K562 (cell line): Measurements from ENCODE around the gene CPZ. TPM values are rescaled to one million over a fixed set of nuclear protein-coding genes. Genes with fewer than 3 reads are reported as not detected.

Experiments used
- ATAC-seq: fragments of 200-7000 bp; cut with Tn5 transposase; 3 replicates; pipeline ENCODE4 v1.9.1; 2020; ENCODE audit warnings: moderate library complexity
- BruUV-seq: library from RNA; stranded (reverse); fragments of 400-500 nt; replicated peaks from 2 replicates; lab custom pipeline; 2021; lab: Mats Ljungman, UMichigan
- CTCF ChIA-PET: fragments of 300-600 bp; formaldehyde crosslinking; extraction: SDS; loops from one replicate; lab custom pipeline; 2021; ENCODE audit warnings: low intra/inter-chr PET ratio; lab: Yijun Ruan, JAX
- POLR2A ChIA-PET: fragments of 300-600, 350-650 bp; sonication (Branson Sonifier 250); formaldehyde crosslinking; extraction: SDS; loops from one replicate; lab custom pipeline; 2021; ENCODE audit warnings: antibody characterized with exemption, inconsistent platforms; lab: Yijun Ruan, JAX
- DNase-seq, 4 experiments: peaks; one replicate each; pipeline versions ENCODE4 v3.0.0 to v3.0.0-alpha.2; 2011 to 2018; ENCODE audit warnings: low spot score in 3 of 4, mixed read lengths in 3 of 4; ENCODE audit errors: extremely low read depth in 1 of 4
- FAIRE-seq: peaks from 2 replicates; lab custom pipeline; 2011; peaks lifted over from hg19 to GRCh38; lab: Jason Lieb, UNC
- H2AFZ ChIP-seq: 2 replicates; pipeline ENCODE4 v1.6.0; 2011; ENCODE audit warnings: low read depth, low read length, control low read depth, inconsistent platforms
- H3K27ac ChIP-seq: fragments of 200-600 bp; 3 replicates; pipeline ENCODE4 v1.8.0; 2011; ENCODE audit warnings: low read depth, mild to moderate bottlenecking, control low read depth, inconsistent platforms, low read length, moderate library complexity, mixed read lengths; ENCODE audit errors: extremely low read depth
- H3K27me3 ChIP-seq, 2 experiments: fragments of 300-600 bp in 1 of 2; 2 replicates in 1 of 2; 3 replicates in 1 of 2; pipeline versions ENCODE4 v1.6.0 to v1.8.0; 2011; ENCODE audit warnings: inconsistent platforms in 2 of 2, low read length in 2 of 2, mild to moderate bottlenecking in 1 of 2, mixed read lengths in 1 of 2, moderate library complexity in 1 of 2; ENCODE audit not compliant: control insufficient read depth in 2 of 2, insufficient read depth in 2 of 2
- H3K36me3 ChIP-seq: fragments of 300-600 bp; 3 replicates; pipeline ENCODE4 v1.8.0; 2011; ENCODE audit warnings: mild to moderate bottlenecking, low read length, inconsistent platforms; ENCODE audit not compliant: control insufficient read depth, insufficient read depth
- H3K4me1 ChIP-seq, 2 experiments: fragments of 200-600 bp in 1 of 2; replicated peaks in 1 of 2; 2 replicates in 1 of 2; 3 replicates in 1 of 2; pipeline versions ENCODE4 v1.5.1 to v1.8.0; 2011; ENCODE audit warnings: inconsistent platforms in 2 of 2, low read length in 2 of 2, mild to moderate bottlenecking in 1 of 2, mixed read lengths in 1 of 2, moderate library complexity in 1 of 2; ENCODE audit not compliant: control insufficient read depth in 2 of 2, insufficient read depth in 2 of 2
- H3K4me2 ChIP-seq: 2 replicates; pipeline ENCODE4 v1.6.1; 2011; ENCODE audit warnings: low read length, control low read depth, inconsistent platforms, mixed read lengths; ENCODE audit not compliant: insufficient read depth
- H3K4me3 ChIP-seq: fragments of 200-600 bp; sonication (generic), shearing (Covaris generic); 2 replicates; pipeline ENCODE4 v1.5.1; 2016; ENCODE audit warnings: control low read depth, inconsistent platforms
- H3K79me2 ChIP-seq: fragments of 200-600 bp; 3 replicates; pipeline ENCODE4 v1.8.0; 2011; ENCODE audit warnings: low read length, inconsistent platforms; ENCODE audit not compliant: control insufficient read depth, insufficient read depth
- H3K9ac ChIP-seq, 2 experiments: 2 replicates each; pipeline versions ENCODE4 v1.6.0 to v1.6.1; 2011; ENCODE audit warnings: low read depth in 2 of 2, low read length in 2 of 2, control low read depth in 1 of 2, inconsistent platforms in 1 of 2, mild to moderate bottlenecking in 1 of 2, mixed read lengths in 1 of 2; ENCODE audit not compliant: insufficient read depth in 1 of 2
- H3K9me1 ChIP-seq: one replicate; pipeline ENCODE4 v1.6.0; 2011; ENCODE audit warnings: inconsistent platforms, mild to moderate bottlenecking, low read length, moderate library complexity; ENCODE audit not compliant: control insufficient read depth, insufficient read depth
- H3K9me3 ChIP-seq: replicated peaks from 2 replicates; pipeline ENCODE4 v1.5.1; 2011; ENCODE audit warnings: low read depth, low read length, inconsistent platforms; ENCODE audit not compliant: control insufficient read depth, insufficient read depth
- H4K20me1 ChIP-seq: replicated peaks from 2 replicates; pipeline ENCODE4 v1.6.1; 2011; ENCODE audit warnings: low read length, inconsistent platforms, mixed read lengths; ENCODE audit not compliant: control insufficient read depth, insufficient read depth
- BDP1 ChIP-seq: IDR thresholded peaks from 3 replicates; pipeline ENCODE4 v1.6.1; 2011; ENCODE audit not compliant: insufficient read length, insufficient read depth
- CXXC5 ChIP-seq: fragments of 250-450 bp; sonication (Bioruptor Pico); IDR thresholded peaks from 2 replicates; pipeline ENCODE4 v1.8.0; 2022; ENCODE audit warnings: inconsistent platforms, mild to moderate bottlenecking, moderate library complexity
- E2F3 ChIP-seq: fragments of 250-450 bp; sonication (Bioruptor Pico); IDR thresholded peaks from 2 replicates; pipeline ENCODE4 v1.4.0; 2020; ENCODE audit warnings: mild to moderate bottlenecking
- ELF1 ChIP-seq: fragments of 200-800 bp; sonication (Bioruptor generic); IDR thresholded peaks from 2 replicates; pipeline ENCODE4 v1.6.1; 2016; ENCODE audit warnings: missing genetic modification characterization, missing compliant biosample characterization
- ESRRA ChIP-seq: fragments of 450-650 bp; IDR thresholded peaks from 2 replicates; pipeline ENCODE4 v1.6.1; 2014; ENCODE audit warnings: low read depth, mild to moderate bottlenecking, moderate library complexity, borderline replicate concordance
- FOXK2 ChIP-seq, 2 experiments: fragments of 450-650 bp; IDR thresholded peaks in 1 of 2; conservative IDR thresholded peaks in 1 of 2; 2 replicates each; pipeline ENCODE4 v1.6.1; 2016; ENCODE audit warnings: low read depth in 2 of 2, mild to moderate bottlenecking in 1 of 2
- HMGXB4 ChIP-seq: sonication (generic); formaldehyde crosslinking; IDR thresholded peaks from 2 replicates; pipeline ENCODE4 v1.8.1; 2023; ENCODE audit warnings: mild to moderate bottlenecking, missing genetic modification reagents
- ILF3 ChIP-seq: fragments of 450-650 bp; IDR thresholded peaks from 2 replicates; pipeline ENCODE4 v1.6.1; 2018; ENCODE audit warnings: antibody characterized with exemption, mild to moderate bottlenecking, moderate library complexity, borderline replicate concordance
- NCOR1 ChIP-seq: fragments of 450-650 bp; IDR thresholded peaks from 2 replicates; pipeline ENCODE4 v1.6.1; 2016; ENCODE audit warnings: mild to moderate bottlenecking, moderate library complexity
- RBFOX2 ChIP-seq: fragments of 200-400 bp; formaldehyde crosslinking; IDR thresholded peaks from 2 replicates; pipeline ENCODE4 v1.6.1; 2017; ENCODE audit warnings: low read depth, mild to moderate bottlenecking, low read length, moderate library complexity
- ZNF24 ChIP-seq: fragments of 450-650 bp; IDR thresholded peaks from 2 replicates; pipeline ENCODE4 v1.6.1; 2016
- ZNF449 ChIP-seq: fragments of 250-450 bp; sonication (Bioruptor Pico); IDR thresholded peaks from 2 replicates; pipeline ENCODE4 v1.8.0; 2022; ENCODE audit warnings: moderate library complexity, mild to moderate bottlenecking, inconsistent platforms
- ZNF586 ChIP-seq: fragments of 450-650 bp; formaldehyde crosslinking; conservative IDR thresholded peaks from 2 replicates; pipeline ENCODE4 v1.4.0; 2020; ENCODE audit warnings: mild to moderate bottlenecking, moderate library complexity
- WGBS: fragments of 100-300 bp; shearing (Covaris generic); methylation state at CpG from one replicate; pipeline ENCODE4 v1.1.6; 2016; ENCODE audit warnings: low coverage, mixed read lengths; ENCODE audit not compliant: insufficient coverage; ENCODE audit errors: missing lambda C conversion rate; 5-methylcytosine and 5-hydroxymethylcytosine counted together
- in situ Hi-C: fragments of 300-500 bp; cut with MboI; formaldehyde crosslinking; loops from 4 replicates; pipeline ENCODE4 v1.15.0; 2018; ENCODE audit warnings: inconsistent platforms, mixed read lengths
- intact Hi-C: fragments of 100-400 bp; cut with micrococcal nuclease; formaldehyde crosslinking; loops from 2 replicates; pipeline ENCODE4 v1.14.2; 2022
- polyA plus RNA-seq, 8 experiments: library from polyadenylated mRNA; depleted of rRNA in 4 of 8; stranded (reverse) in 5 of 8; unstranded in 3 of 8; fragments of >200 nt; fragmentation: Nextera tagmentation in 2 of 8; fragmentation: Illumina TruSeq in 1 of 8; extraction: Ambion mirVana in 2 of 8; extraction: Trizol in 1 of 8; gene quantifications; 2 replicates each; pipeline versions ENCODE4 v1.2.1 to v1.2.3, GENCODE V29; 2011 to 2014; ENCODE audit warnings: inconsistent platforms in 1 of 8, missing spikeins in 1 of 8
- total RNA-seq, 7 experiments: library from RNA; depleted of rRNA in 6 of 7; stranded (reverse); fragments of >200 nt in 6 of 7; fragmentation: Illumina TruSeq in 2 of 7; extraction: Trizol in 2 of 7; gene quantifications; 2 replicates each; pipeline versions ENCODE4 v1.2.1 to v1.2.3, GENCODE V29; 2011 to 2021; ENCODE audit warnings: low replicate concordance in 1 of 7

Gene CPZ
- total and polyA plus RNA-seq, 9 of the 15 experiments (the other 6 are each of a cell fraction or from before 2014, with no cell fraction given): 0.06 to 2.2 (median 1.2) TPM; not detected in 1

- no peak overlapping the region for H3K27ac ChIP-seq
- no peak overlapping the region; a peak in 1 of 4 replicates for H3K9ac ChIP-seq
- no peaks in the 10 kb centered on the region for H3K79me2 ChIP-seq
- no peaks in the 10 kb centered on the region for H3K9me3 ChIP-seq
- peaks cover 21 to 23% of the 10 kb centered on the region in 2 experiments for H3K4me1 ChIP-seq
- H3K4me2 ChIP-seq: no peak overlapping the region
- ChIA-PET POLR2A (interaction anchor here (0.7 to 2.0 kb wide), 2 partner anchors 9 to 40 kb away, joined by 3 to 6 read pairs; partner anchors contain the start of gene CPZ), CTCF (no interaction called here)
- no peak overlapping the region for H3K4me3 ChIP-seq
- no peaks in the 10 kb centered on the region for H3K36me3 ChIP-seq
- BruUV-seq: no TSS peak
- FAIRE-seq (no peak), ATAC-seq (no peak), DNase-seq (no peak)
- TF ChIP-seq BDP1 (no peak), ZNF24 (0 out of 2 replicates have a peak, but pooled peaks have one; percentile 53)
- no peaks in the 10 kb centered on the region; the same call in 1 of the 2 replicates for H4K20me1 ChIP-seq
- no peak overlapping the region for H2AFZ ChIP-seq
- H3K9me1 ChIP-seq: no peaks in the 10 kb centered on the region
- 13% methylated on average over 8 of the region's 8 CpGs for WGBS
- no peaks in the 10 kb centered on the region; a peak in 2 of 5 replicates for H3K27me3 ChIP-seq
- intact Hi-C loops: no loop called here
- in situ Hi-C loops: no loop called here
Measured at GRCh38 chr4:8552581-8553205, 39.9 kb upstream of the CPZ start.

- Histone ChIP-seq H3K36me3 (no peaks in the 10 kb centered on the region), H4K20me1 (no peaks in the 10 kb centered on the region; the same call in 1 of the 2 replicates), H3K9me3 (no peaks in the 10 kb centered on the region), H3K4me1 (peaks cover 16 to 18% of the 10 kb centered on the region in 2 experiments), H3K4me2 (no peak overlapping the region), H3K79me2 (no peaks in the 10 kb centered on the region), H3K27ac (no peak overlapping the region), H3K27me3 (peaks cover 0 to 5% of the 10 kb centered on the region in 2 experiments; a peak in 3 of 5 replicates), H3K9me1 (no peaks in the 10 kb centered on the region), H3K4me3 (no peak overlapping the region), H3K9ac (no peak overlapping the region; a peak in 1 of 4 replicates), H2AFZ (no peak overlapping the region)
- no peak for ATAC-seq
- in situ Hi-C loops (no loop called here), intact Hi-C loops (no loop called here)
- no TSS peak for BruUV-seq
- 23% methylated on average over 8 of the region's 8 CpGs for WGBS
- ChIA-PET POLR2A (interaction anchor here (0.7 to 2.0 kb wide), 2 partner anchors 8 to 39 kb away, joined by 3 to 6 read pairs; partner anchors contain the start of gene CPZ), CTCF (no interaction called here)
- DNase-seq: no peak
- no peak for FAIRE-seq
- TF ChIP-seq NCOR1 (no peak), E2F3 (CRISPR knock-in tag) (no peak), ELF1 (tag) (no peak), ESRRA (no peak), HMGXB4 (CRISPR knock-in tag) (no peak), ILF3 (no peak), FOXK2 (conservative IDR thresholded peaks at IDR 0.05 in 1 of 2, IDR thresholded peaks at IDR 0.05 in 1 of 2; ENCODE audit: low read depth in 2 of 2) (no peak), CXXC5 (CRISPR knock-in tag) (no peak), RBFOX2 (no peak), ZNF586 (CRISPR knock-in tag) (no peak), ZNF449 (CRISPR knock-in tag) (no peak)
Measured at GRCh38 chr4:8553216-8553615, 39.3 kb upstream of the CPZ start.
